ENCODE results near the gene IFI35. TPM values are rescaled to one million over a fixed set of nuclear protein-coding genes. Genes with fewer than 3 reads are reported as not detected.
A peak's percentile ranks its signal among the peaks of the same experiment; 100 is the strongest.

IFI35 gene
- total and polyA plus RNA-seq, 9 of the 15 experiments (the other 6 are each of a cell fraction or from before 2014, with no cell fraction given) = 4.4 to 13.1 (median 10.2) TPM

GRCh38 chr17:43024407-43025289 is 18.1 kb downstream of the IFI35 start, which contains the start of gene RND2 (continued):
- TF ChIP-seq SMARCA4 (IDR thresholded peaks at IDR 0.05) (peak; percentile 72), RNF219 (CRISPR knock-in tag; IDR thresholded peaks at IDR 0.05) (no peak), SMARCA5 (IDR thresholded peaks at IDR 0.05) (peak; percentile 19), ZNF639 (CRISPR knock-in tag; conservative IDR thresholded peaks at IDR 0.05 in 1 of 2, IDR thresholded peaks at IDR 0.05 in 1 of 2) (peak in 1 of 2 experiments; percentile 6; a peak in 1 of 4 replicates), KLF6 (CRISPR knock-in tag; IDR thresholded peaks at IDR 0.05; ENCODE audit: borderline replicate concordance) (no peak), TBP (optimal IDR thresholded peaks at IDR 0.05; ENCODE audit: low read depth, low read length) (peak; percentile 88), ZBTB11 (CRISPR knock-in tag; IDR thresholded peaks at IDR 0.05) (0 out of 6 replicates have a peak, but pooled peaks of 1 of the 3 experiments have one; percentile 42), GMEB1 (CRISPR knock-in tag; IDR thresholded peaks at IDR 0.05) (no peak), YBX1 (IDR thresholded peaks at IDR 0.05) (no peak), FOXP1 (CRISPR knock-in tag; IDR thresholded peaks at IDR 0.05) (no peak), ZEB2 (IDR thresholded peaks at IDR 0.05) (no peak), PATZ1 (CRISPR knock-in tag; IDR thresholded peaks at IDR 0.05; ENCODE audit: borderline replicate concordance) (no peak), BMI1 (IDR thresholded peaks at IDR 0.05; ENCODE audit: low read length) (peak; percentile 93), FOXA1 (IDR thresholded peaks at IDR 0.05; ENCODE audit: borderline replicate concordance) (no peak), SUPT5H (IDR thresholded peaks at IDR 0.05) (peak; percentile 78), MAFK (IDR thresholded peaks at IDR 0.05; ENCODE audit: low read length) (peak; percentile 11; the same call in 1 of the 2 replicates)
